Stimulated activated CD4-positive, alpha-beta T cell treated with anti-CD3 and anti-CD28 coated beads, Interleukin-4, amount 100 ng/mL, for 48 hours (primary cell): ENCODE measurements around the gene GEMIN2.
"Not testable (repeated sequence)": the region's sequence is repeated elsewhere in the genome, so short reads cannot be mapped to it uniquely, and the experiment has no call there.

Experiments used
- DNase-seq, 2 donors: peaks; one replicate each; pipeline ENCODE4 v3.0.0-alpha.2; 2020; ENCODE audit warnings: low read depth in 2 of 2

Gene GEMIN2

GRCh38 chr14:39176263-39177167 lies 62.4 kb downstream of the GEMIN2 start:
- DNase-seq: no peak

- DNase-seq: no peak
These were observed 63.0 kb downstream of the GEMIN2 start for GRCh38 chr14:39177168-39177545.

DNA sequence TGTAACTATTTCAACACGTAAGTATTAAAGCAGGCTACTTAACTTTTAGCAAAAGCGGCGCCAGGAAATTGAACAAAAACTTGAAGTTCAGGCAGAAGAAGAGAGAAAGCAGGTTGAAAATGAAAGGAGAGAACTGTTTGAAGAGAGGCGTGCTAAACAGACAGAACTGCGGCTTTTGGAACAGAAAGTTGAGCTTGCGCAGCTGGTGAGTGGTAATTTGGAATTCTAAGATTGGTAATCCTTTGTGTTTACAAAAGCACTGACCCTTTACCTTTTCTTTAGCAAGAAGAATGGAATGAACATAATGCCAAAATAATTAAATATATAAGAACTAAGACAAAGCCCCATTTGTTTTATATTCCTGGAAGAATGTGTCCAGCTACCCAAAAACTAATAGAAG lies 64.9 kb downstream of the GEMIN2 start:
- DNase-seq: no peak

GRCh38 chr14:39180553-39180952 lies 66.4 kb downstream of the GEMIN2 start:
- DNase-seq: no peak

DNA sequence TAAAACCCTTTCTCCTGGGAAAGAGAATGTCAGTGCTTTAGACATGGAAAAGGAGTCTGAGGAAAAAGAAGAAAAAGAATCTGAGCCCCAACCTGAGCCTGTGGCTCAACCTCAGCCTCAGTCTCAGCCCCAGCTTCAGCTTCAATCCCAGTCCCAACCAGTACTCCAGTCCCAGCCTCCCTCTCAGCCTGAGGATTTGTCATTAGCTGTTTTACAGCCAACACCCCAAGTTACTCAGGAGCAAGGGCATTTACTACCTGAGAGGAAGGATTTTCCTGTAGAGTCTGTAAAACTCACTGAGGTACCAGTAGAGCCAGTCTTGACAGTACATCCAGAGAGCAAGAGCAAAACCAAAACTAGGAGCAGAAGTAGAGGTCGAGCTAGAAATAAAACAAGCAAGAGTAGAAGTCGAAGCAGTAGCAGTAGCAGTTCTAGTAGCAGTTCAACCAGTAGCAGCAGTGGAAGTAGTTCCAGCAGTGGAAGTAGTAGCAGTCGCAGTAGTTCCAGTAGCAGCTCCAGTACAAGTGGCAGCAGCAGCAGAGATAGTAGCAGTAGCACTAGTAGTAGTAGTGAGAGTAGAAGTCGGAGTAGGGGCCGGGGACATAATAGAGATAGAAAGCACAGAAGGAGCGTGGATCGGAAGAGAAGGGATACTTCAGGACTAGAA lies 67.0 kb downstream of the GEMIN2 start:
- DNase-seq: no peak

DNA sequence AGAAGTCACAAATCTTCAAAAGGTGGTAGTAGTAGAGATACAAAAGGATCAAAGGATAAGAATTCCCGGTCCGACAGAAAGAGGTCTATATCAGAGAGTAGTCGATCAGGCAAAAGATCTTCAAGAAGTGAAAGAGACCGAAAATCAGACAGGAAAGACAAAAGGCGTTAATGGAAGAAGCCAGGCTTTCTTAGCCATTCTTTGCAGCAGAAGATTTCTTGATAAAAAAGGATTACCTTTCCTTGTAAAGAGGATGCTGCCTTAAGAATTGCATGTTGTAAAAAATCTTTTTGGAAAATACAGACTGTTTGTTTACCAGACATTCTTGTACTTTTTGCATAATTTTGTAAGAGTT lies 67.5 kb downstream of the GEMIN2 start:
- no peak for DNase-seq

GRCh38 chr14:39182770-39183684 lies 68.9 kb downstream of the GEMIN2 start:
- DNase-seq: no peak

DNA sequence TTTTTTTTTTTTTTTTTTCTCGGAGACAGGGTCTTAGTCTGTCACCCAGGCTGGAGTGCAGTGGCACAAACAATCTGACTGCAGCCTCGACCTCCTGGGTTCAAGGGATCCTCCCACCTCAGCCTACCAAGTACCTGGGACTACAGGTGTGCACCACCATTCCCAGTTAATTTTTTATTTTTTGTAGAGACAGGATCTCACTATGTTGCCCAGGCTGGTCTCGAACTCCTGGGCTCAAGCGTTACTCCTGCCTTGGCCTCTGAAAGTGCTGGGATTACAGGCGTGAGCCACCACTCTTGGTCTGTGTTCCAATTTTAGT lies 69.5 kb downstream of the GEMIN2 start:
- not testable (repeated sequence) for DNase-seq

- no peak for DNase-seq
These were observed 70.6 kb downstream of the GEMIN2 start for GRCh38 chr14:39184628-39185255.

GRCh38 chr14:39185256-39186049 lies 71.3 kb downstream of the GEMIN2 start:
- no peak for DNase-seq
